AML-193 (cell line): ENCODE measurements around the gene TTC39C.
A peak's percentile ranks its signal among the peaks of the same experiment; 100 is the strongest.

ENCODE experiments used
- DNase-seq, 2 experiments: peaks; one replicate each; lab custom pipeline; 2025; lab: John Stamatoyannopoulos, UW

Gene TTC39C

DNA sequence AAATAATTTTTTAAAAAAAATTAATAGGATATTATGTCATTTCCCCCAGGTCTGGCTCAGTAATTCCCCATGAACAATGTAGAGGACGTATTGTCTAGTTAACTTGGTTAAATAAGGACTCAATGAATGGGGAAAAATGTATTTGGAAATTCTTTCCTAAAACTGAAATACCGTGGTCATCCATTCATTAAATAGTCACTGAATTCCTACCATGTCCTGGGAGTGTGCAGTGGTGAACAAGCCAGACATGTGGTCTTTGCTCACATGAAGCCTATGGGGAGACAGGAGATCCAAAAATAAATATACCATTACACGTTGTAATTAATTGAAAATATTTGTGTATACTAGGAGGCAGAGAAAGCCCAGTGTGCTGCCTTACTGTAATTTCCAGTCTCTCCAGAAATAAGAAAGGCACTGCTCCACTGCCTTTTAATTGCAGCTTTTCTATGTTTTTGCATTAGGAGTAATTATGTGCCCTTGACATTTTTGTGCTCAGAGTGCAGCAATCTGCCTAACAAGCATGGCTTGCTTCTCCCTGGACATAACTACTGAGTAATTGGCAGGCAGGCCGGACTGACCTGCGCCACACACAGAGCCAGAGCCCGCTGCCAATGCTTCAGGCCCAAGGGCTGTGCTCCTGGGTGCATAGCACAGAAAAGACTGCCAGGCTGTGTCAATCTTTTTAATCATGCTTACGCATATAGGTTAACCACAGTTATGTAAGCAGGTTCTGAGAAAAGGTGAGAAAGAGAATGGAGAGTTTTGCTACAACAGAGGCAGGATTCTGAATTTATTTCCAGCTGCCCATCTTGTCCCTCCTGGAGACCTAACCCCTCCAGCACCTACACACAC lies 22.2 kb upstream of the TTC39C start:
- DNase-seq = no peak

DNA sequence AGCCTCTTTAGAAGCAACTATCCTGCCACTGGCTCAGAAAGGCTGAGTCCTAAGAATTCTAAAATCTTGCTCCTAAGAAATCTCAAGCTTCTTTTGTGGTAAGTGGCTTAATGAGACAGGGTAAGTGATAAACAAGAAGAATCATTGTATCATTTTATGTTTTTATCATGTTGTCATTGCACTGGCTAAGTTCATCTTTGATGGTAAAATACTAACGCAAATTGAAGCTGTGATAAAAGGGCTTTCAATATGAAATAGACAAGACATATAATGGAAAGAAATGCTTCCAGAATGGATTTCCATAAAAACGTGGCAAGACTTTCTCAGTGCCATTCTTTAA lies 21.6 kb upstream of the TTC39C start:
- no peak for DNase-seq

- no peak for DNase-seq
Observed at GRCh38 chr18:23994361-23994902, 20.1 kb upstream of the TTC39C start.

DNA sequence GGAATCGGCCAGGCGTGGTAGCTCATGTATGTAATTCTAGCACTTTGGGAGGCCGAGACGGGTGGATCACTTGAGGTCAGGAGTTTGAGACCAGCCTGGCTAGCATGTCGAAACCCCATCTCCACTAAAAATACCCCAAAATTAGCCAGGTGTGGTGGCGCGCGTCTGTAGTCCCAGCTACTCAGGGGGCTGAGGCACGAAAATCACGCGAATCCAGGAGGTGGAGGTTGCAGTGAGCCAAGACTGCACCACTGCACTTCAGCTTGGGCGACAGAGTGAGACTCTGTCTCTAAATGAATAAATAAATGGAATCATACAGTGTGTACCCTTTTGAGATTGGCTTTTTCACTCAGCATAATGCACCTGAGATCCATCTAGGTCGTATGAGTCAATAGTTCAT lies 19.4 kb upstream of the TTC39C start:
- no peak for DNase-seq

DNA sequence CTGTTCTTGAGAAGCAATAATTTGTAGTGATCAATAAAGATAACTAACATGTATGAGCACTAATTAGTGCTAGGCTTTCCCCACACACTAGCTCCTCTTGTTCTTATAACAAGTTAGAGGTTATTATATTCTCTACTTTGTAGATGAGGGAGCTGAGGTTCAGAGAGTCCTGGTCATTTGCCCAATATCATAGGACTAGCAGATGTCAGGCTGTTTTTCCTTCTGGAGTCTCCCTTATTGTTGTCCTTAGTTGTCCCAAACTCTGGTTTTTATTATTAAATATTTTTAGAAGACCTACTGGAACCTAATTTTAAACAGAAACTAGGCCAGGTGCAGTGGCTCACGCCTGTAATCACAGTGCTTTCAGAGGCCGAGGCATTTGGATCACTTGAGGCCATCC lies 16.5 kb upstream of the TTC39C start:
- DNase-seq = no peak

DNA sequence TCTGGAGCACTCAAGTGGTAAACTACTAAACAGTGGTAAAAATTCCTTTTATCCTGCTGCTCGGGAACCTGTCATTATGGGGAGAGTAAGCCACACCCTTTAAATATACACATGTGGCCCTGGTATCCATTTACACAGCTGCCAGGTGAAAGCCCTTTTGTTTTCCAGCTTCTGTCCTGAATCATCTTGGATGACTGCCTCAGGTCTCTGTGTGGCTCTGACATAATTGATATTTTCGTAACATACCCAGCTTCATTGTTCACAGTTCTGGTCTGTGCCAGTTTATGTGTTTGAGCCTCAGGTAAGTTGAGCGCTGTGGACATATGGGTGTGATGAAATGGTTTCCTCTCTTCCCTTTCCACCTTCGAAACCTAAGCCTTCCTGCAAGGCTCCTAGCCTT lies 15.7 kb upstream of the TTC39C start:
- DNase-seq = no peak

DNA sequence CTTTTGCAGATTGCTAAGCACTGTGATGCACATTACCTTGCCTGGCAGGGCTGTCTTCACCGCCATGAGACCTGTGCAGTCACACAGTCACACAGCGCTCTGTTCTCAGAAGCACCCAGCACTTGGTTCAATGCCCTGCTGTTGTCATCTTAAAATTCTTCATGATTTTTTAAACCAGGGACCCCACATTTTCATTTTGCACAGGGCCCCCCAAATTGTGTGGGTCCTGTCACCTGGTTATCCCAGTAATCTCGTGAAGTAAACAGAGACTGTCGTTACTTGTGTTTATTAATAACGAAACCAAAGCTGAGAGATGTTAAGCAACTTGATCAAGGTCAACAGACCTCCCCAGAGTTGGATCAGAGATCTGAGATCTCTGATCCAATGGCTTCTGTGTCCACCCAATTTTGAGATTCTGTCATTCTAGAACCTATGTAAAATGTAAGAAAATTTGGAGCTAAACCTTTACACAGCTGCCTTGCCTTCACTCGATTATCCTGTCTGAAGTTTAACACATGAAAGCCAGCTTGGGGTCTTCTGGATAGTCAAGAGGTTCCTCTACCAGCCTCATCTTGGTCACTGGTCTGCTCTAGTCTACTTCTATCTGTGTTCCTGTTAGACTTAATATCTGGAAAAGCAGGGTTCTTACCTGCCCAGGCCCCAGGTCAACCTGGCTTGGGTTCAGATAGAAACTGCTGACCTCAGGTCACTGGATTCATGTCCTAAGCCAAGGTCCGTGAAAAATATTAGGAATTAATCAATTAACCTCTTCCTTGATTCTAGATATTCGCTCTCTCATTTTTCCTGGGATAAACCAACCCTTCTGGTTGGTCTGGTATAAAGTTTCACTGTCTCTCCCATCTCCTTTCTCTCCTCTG lies 13.7 kb upstream of the TTC39C start:
- DNase-seq = no peak

DNA sequence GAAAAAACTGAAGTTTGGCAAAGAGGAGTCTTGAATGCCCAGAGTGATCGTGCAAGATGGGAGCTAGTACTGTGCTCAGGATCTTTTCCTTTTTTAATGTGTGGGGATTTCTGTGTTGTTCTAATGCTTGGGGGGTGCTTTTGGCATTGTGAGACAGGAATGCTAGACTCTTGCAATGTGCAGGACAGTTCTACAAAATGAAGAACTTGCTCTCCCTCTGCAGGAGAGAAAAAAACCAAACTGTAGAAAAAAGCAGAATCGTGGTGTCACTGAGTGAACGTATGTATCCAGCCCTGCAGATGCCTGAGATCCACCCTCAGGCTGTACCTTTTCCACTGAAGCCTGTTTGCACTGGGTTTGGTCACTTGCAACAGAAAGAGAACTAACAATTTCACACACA lies 12.1 kb upstream of the TTC39C start:
- DNase-seq = no peak

DNA sequence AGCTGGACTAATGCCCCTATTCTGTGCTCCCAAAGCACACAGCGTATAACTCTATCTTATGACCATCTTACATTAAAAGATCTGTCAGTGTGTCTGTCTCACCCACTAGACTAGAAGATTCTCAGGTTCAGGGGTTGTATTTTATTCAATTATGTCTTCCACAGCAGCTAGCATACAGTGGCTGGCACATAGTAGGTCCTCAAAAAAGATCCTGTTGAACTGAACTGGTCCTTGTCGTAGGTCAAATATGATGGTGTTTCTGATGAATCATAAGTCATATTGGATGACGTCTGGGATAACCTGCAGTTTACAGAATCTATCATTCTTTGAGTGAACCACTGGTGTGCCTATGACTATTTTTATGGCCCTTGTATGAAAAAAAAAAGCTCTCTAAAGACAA lies 11.3 kb upstream of the TTC39C start:
- no peak for DNase-seq

- DNase-seq = no peak
Observed at GRCh38 chr18:24003903-24004640, 10.5 kb upstream of the TTC39C start.

- DNase-seq = no peak
Observed at GRCh38 chr18:24006712-24007313, 7.7 kb upstream of the TTC39C start.

DNA sequence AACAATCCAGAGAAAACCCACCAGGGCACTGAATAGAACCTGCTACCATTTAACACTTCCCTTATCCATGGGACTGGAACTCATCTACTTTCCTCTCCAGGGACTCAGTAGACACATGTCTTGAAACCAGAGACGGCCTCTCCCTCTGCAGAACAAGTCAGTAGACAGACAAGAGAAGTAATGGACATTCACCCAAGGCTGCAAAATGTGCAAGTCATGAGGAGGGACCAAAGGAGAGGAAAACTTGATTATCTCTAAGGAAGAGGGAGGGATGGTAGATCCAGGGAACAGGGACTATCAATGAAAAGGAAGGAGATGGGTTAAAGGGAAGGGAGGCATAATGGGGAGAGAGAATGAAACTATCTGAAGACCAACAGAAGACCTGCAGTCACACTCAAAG lies 5.3 kb upstream of the TTC39C start:
- DNase-seq = no peak

DNA sequence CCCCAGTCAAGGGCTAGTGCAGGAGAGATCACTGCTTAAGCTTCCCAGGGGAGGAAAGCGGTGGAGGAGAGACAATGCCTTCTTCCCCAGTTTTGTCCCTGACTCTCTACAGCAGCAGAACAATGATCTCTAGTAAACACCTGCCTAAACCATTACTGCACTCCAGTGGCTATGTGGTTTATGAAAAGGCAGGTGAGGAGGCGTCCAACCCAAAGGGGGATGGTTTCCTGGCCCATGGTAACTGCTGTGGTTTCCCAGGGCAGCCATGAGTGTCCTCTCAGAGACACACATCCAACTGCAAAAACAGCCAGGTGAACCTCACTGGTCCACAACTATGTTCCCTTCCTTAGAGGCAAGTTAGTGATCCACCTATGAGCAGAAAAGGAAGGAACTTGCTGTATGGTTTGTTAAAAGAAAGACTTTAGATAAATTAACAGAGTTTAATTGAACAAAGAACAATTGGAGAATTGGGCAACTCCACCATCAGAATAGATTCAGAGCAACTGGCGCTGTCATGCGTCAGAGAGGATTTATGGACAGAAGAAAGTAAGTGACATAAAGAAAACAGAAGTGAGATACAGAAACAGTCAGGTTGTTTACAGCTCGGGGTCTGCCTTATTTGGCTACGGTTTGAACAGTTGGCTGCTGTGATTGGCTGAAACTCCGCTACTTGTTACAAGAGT lies 4.8 kb upstream of the TTC39C start:
- DNase-seq = no peak

DNA sequence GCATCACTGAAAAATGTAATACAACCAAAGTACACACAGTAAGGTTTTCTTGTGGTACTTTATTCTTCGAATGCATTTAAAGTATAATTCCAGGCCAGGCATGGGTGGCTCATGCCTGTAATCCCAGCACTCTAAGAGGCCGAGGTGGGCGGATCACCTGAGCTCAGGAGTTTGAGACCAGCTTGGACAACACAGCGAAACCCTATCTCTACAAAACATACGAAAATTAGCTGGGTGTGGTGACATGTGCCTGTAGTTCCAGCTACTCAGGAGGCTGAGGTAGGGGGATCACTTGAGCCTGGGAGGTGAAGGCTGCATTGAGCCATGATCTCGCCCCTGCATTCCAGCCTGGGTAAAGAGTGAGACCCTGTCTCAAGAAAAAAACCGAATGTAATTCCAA lies 3.9 kb upstream of the TTC39C start:
- no peak for DNase-seq

GRCh38 chr18:24011123-24011917 lies 3.2 kb upstream of the TTC39C start:
- no peak for DNase-seq

DNA sequence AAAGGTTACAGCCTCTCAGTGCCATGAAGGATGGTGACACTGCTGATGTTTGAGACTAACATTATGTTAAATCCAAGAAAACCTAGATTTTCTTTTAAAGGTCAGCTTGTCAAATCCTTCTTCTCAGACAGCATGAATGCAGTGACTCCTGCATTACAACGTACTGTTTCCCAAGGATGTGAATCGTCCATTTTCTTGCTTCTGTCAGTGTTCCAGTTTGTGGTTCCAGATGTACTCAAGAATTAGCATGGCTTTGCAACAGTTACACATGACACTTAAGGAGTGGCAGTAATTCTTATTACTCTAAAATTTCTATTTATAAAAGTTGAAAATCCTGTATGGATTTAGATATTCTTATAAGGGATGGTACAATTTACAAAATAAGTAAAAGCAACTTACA lies 1.5 kb upstream of the TTC39C start:
- no peak for DNase-seq

GRCh38 chr18:24014986-24015638 lies 558 bp downstream of the TTC39C start:
- peak; percentile 40 to 57 for DNase-seq

DNA sequence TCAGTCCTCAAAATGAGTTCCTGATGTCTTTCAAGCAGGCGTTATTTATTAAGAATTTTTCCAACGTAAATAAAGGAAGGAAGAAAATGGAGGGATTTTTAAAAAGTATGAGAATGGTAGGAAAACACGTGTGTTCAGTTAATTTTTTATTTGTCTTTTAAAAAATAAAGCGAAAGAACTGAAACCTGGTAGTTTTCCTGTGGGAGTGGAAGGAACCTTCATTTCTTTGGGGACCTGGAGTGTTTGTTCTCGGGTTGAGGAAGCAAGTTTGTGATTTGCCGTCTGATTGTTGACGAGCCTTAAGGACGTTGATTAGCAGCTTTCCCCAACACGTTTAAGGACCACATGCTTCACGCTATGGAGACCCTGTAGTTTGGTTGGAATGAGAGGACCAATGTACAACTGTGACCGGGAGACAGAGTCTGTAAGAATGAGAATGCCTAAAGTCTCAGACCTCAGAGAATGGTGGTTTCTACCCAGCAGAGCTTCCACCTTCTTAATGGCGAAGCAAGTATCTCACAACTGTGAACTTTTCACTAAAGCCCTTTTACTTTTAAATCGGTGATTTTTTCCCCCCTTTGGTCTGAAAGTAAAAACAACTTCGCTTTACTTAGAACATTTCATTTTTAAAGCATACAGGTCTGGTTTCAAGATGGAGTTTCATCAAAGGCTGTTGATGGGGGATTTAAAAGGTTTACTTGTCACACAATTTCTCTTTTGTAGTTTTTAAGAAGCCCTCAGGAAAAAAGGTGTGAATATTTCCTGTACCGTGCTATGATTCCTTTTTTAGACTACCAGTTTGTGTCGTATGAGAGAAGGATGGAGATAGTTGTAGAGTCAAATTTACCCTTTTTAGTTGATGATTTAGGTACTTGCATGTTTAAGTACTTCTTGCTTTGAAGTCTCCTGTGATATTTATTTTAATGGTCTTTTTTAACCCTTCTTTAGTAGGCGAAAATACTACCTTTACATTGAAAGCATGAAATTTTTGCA lies 1.4 kb downstream of the TTC39C start:
- DNase-seq = no peak

DNA sequence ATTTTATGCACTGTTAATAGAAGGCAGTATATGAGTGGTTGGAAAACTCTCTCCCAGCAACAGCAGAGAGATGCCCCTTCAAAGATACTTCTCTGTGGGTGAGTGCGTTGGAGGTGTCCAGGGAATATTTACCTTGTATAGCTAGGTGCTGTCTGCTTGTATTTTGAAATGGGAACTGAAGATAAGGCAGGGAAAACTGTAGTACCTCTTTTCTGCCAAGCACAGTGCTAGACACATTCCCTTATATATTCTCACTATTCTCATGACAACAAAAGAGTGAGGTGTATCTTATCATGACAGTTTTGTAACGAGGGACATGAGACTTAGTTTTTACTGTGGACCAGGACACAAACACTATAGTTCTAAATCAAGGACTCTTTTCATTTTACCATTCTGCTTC lies 2.1 kb downstream of the TTC39C start:
- peak; percentile 33 to 37 for DNase-seq
